ENCODE results near the gene CCR9.

DNA sequence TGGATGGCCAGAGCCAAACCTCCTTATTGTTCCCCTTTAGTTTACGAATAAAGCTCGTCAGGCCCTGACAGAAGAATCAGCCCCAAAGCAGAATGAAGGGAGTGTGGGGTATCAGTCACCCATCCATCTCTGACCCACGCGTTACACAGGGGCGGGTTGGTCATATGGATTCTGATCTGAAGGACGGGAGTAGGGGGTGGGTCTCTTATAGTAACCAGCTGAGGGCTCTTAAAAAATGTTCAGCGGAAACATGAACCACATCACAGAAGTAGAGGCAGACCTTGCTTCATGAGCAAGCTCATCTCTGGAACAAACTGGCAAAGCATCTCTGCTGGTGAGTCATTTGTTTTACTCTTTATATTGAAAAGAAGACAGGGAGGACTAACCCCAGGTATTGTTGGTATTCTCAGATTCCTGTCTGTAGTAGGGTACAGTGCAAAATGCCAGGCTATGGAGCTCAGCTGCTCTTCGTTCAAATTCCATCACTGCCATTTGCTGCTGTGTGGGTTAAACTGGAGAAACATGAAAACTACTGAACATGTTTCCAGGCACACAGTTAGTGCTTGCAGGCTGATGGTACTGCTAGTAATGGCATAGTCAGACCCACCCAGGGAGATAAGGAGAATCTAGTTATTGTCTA is 57.0 kb downstream of the CCR9 start, which contains the start of gene CXCR6:
- TF ChIP-seq EZH2 (IDR thresholded peaks at IDR 0.05; ENCODE audit: insufficient read depth, poor library complexity, severe bottlenecking) (no peak), EZH2phosphoT487 (IDR thresholded peaks at IDR 0.05; ENCODE audit: insufficient read depth, low read depth) (no peak)

Measured in GM23248 (cell line).